AG08395 (cell line): Measurements from ENCODE around the gene KRTAP12-2.
"Not testable (repeated sequence)": the region's sequence is repeated elsewhere in the genome, so short reads cannot be mapped to it uniquely, and the experiment has no call there.

Experiments
- DNase-seq: peaks from one replicate; pipeline ENCODE4 v3.0.0; 2012; ENCODE audit warnings: mixed read lengths, low spot score

Gene KRTAP12-2

GRCh38 chr21:44650265-44650972 is 16.3 kb downstream of the KRTAP12-2 start:
- DNase-seq, result no peak

- no peak for DNase-seq
These were observed 17.1 kb downstream of the KRTAP12-2 start for GRCh38 chr21:44649521-44650100.

DNA sequence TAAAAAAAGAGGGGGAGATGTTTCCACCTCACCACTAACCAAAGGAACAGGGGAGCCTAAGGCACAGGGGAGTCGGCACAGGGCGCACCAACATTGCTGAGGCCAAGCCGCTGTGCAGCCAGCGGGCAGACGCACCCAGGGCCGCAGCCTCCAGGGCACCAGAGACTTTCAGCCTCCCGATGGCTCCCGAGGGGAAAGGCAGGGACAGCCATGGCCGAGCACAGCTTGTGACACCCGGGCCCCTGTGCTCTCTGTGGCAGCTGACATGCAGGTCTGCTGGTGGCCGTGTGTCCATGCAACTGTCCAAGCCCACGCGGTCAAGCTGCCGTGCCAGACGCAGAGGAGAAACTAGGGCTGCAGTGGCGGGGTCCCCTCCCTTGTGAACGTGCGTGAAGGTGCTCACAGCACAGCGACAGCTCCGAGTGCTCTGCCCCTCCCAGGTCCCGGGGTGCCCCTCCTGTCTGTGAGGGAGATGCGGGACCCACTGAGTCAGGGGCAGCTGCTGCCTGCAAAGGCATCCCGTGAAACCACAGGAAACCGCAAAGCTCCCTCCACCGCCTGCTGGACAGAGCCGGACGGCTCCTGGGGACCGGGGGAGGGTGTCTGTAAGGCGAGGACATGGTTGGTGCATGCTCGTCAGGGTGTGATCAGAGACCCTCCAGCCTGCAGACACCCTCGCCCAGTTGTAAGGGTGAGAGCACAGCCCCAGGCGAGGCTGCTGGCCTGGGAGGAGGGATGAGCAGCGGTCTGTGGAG is 18.0 kb downstream of the KRTAP12-2 start:
- DNase-seq, result no peak

DNA sequence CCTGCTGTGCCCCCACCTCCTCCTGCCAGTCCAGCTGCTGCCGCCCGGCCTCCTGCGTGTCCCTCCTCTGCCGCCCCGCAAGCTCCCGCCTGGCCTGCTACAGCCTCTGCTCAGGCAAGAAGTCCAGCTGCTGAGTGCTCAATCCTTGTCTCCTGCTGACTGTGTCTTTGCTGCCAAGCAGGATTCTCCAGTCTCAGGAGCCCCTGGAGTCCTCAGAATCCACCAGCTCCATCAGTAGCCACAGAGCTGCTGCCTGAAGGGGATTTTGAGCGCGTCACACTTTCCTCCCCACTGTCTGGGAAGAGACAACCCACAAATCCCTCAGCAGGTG is 19.5 kb downstream of the KRTAP12-2 start:
- no peak for DNase-seq

DNA sequence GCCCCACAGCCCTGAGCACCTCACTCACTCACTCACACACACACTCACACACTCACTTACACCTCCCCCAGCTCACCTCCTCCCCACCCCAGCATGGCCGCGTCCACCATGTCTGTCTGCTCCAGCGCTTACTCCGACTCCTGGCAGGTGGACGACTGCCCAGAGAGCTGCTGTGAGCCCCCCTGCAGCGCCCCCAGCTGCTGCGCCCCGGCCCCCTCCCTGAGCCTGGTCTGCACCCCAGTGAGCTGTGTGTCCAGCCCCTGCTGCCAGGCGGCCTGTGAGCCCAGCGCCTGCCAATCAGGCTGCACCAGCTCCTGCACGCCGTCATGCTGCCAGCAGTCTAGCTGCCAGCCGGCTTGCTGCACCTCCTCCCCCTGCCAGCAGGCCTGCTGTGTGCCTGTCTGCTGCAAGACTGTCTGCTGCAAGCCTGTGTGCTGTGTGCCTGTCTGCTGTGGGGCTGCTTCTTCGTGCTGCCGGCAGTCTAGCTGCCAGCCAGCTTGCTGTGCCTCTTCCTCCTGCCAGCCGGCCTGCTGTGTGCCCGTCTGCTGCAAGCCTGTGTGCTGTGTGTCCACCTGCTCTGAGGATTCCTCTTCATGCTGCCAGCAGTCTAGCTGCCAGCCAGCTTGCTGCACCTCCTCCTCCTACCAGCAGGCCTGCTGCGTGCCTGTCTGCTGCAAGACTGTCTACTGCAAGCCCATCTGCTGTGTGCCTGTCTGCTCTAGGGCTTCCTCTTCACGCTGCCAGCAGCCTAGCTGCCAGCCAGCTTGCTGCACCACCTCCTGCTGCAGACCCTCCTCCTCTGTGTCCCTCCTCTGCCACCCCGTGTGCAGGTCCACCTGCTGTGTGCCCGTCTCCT is 20.1 kb downstream of the KRTAP12-2 start, which contains the start of gene KRTAP10-11:
Gene KRTAP10-11 (plus strand): TSS at position 49 of the 856 bp plus-strand sequence. CDS start 45 bp downstream, at position 94.
- not testable (repeated sequence) for DNase-seq

DNA sequence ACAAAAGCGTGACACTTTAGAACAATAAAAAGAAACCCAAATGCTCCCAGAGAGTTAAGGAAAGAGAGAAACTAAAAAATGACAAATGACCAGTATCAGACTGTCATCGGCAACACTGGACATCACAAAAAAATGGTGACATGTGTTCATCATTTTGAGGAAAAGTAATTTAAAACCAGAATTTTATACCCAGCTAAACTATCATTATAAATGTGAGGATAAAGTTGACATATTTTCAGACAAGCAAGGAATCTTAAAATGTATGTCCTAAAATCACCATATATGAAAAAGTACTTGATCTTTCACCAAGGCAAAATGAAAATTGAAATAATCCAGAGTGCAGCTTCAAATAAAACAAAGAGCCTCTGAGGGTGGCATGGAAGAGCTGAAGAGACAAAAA is 21.8 kb downstream of the KRTAP12-2 start:
- DNase-seq, result no peak

DNA sequence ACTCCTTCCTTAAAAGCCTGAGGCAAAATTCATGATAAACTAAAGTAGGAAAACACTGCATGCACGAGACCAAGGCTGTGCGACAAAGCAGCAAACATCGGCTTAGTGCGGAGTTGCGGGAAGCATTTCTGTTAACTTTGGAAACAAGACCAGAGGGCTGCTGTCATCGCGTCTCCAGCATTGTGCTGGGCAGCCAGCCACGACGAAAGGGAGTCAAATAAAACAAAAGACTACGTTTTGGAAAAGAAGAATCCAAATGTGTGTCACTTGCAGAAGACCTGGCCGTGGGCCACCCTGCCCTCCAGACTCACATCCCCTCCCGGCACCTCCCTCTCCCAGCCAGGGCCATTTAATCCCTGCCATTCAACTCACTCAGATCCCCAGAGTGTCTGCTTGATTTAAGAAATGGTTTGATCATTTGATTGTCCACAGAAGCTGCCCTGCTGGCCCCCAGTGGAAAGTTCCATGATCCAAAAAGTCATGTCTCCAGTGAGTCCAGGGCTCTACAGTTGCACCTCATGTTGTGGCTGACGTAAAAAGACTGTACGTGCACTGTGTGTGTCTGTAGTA is 22.9 kb downstream of the KRTAP12-2 start:
- DNase-seq, result no peak

GRCh38 chr21:44640761-44641160 is 26.0 kb downstream of the KRTAP12-2 start:
- no peak for DNase-seq

- no peak for DNase-seq
These were observed 27.4 kb downstream of the KRTAP12-2 start for GRCh38 chr21:44639331-44639655.

- not testable (repeated sequence) for DNase-seq
These were observed 28.0 kb downstream of the KRTAP12-2 start for GRCh38 chr21:44638506-44639330.

DNA sequence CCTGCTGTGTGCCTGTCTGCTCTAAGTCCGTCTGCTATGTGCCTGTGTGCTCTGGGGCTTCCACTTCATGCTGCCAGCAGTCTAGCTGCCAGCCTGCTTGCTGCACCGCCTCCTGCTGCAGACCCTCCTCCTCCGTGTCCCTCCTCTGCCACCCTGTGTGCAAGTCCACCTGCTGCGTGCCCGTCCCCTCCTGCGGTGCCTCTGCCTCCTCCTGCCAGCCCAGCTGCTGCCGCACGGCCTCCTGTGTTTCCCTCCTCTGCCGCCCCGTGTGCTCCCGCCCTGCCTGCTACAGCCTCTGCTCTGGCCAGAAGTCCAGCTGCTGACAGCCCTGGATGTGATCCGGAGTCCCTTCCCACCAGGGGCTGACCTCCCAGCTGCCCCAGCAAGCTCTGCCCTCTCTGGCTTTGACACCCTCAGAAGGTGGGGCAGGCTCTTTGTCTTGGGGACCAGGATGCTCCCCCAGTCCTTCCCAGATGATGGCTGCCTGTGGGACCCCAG is 28.8 kb downstream of the KRTAP12-2 start:
- DNase-seq, result not testable (repeated sequence)

- no peak for DNase-seq
These were observed 29.5 kb downstream of the KRTAP12-2 start, which contains the start of gene KRTAP10-10 for GRCh38 chr21:44637018-44637850. TSS of gene KRTAP10-10 (plus strand) at chr21:44637356. CDS start at chr21:44637418, 62 bp downstream.

GRCh38 chr21:44636209-44637017 is 30.3 kb downstream of the KRTAP12-2 start:
- no peak for DNase-seq

GRCh38 chr21:44632067-44632466 is 34.7 kb downstream of the KRTAP12-2 start:
- no peak for DNase-seq

GRCh38 chr21:44630440-44630839 is 36.3 kb downstream of the KRTAP12-2 start:
- no peak for DNase-seq

- DNase-seq, result no peak
These were observed 37.9 kb downstream of the KRTAP12-2 start for GRCh38 chr21:44628707-44629391.

DNA sequence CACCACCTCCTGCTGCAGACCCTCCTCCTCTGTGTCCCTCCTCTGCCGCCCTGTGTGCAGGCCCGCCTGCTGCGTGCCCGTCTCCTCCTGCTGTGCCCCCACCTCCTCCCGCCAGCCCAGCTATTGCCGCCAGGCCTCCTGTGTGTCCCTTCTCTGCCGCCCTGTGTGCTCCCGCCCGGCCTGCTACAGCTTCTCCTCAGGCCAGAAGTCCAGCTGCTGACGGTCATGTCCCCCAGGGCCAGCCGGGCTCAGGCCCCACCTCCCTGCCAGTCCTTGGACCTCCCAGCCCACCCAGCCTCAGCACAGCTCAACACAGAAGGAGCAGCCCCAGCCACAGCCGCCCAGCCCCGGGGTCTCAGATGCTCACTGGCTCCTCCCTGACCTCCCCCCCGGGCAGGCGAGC is 38.9 kb downstream of the KRTAP12-2 start:
- DNase-seq, result not testable (repeated sequence)

DNA sequence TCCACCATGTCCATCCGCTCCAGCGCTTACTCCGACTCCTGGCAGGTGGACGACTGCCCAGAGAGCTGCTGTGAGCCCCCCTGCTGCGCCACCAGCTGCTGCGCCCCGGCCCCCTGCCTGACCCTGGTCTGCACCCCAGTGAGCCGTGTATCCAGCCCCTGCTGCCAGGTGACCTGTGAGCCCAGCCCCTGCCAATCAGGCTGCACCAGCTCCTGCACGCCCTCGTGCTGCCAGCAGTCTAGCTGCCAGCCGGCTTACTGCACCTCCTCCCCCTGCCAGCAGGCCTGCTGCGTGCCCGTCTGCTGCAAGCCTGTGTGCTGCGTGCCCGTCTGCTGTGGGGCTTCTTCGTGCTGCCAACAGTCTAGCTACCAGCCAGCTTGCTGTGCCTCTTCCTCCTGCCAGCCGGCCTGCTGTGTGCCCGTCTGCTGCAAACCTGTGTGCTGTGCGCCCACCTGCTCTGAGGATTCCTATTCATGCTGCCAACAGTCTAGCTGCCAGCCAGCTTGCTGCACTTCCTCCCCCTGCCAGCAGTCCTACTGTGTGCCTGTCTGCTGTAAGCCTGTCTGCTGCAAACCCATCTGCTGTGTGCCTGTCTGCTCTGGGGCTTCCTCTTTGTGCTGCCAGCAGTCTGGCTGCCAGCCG is 39.4 kb downstream of the KRTAP12-2 start:
- not testable (repeated sequence) for DNase-seq
